A549 treated with RU486 at 1 μM for 4 hours (cell line): ENCODE results near the gene XAGE2. TPM values are rescaled to one million over a fixed set of nuclear protein-coding genes. Genes with fewer than 3 reads are reported as not detected.

Experiments used
- total RNA-seq: library from RNA; stranded (reverse); fragments of 200-300 nt; extraction: Qiagen RNA extraction; gene quantifications from 5 replicates; pipeline ENCODE4 v1.2.3, GENCODE V29; 2022; ENCODE audit warnings: low read depth

Gene XAGE2, protein sequence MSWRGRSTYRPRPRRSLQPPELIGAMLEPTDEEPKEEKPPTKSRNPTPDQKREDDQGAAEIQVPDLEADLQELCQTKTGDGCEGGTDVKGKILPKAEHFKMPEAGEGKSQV
- not detected in 5 replicates for total RNA-seq

GRCh38 chrX:52368368-52369055, at the start of gene XAGE2:
TSS of gene XAGE2 (plus strand) at chrX:52369021. CDS start at chrX:52370015, 994 bp downstream.

Other genes with a start within 250 kb of the XAGE2 start
- gene MAGED4, start 184.1 kb upstream of the XAGE2 start, total RNA-seq, result 4.3 to 10.6 TPM (median 8.6 TPM) in 5 replicates
- 12.2 to 35.3 TPM (median 24.0 TPM) in 3 of 5 replicates, not detected in the others for gene XAGE1A, start 126.8 kb downstream of the XAGE2 start, total RNA-seq
- 208 to 276 TPM (median 236 TPM) in 5 replicates for gene XAGE1B, start 148.0 kb downstream of the XAGE2 start, total RNA-seq